Memory B cell (primary cell): Measurements from ENCODE around the gene CCDC12.
A peak's percentile ranks its signal among the peaks of the same experiment; 100 is the strongest.

Experiments used
- ATAC-seq: fragments of 150-1000 bp; cut with Tn5 transposase; 2 replicates; pipeline ENCODE4 v1.10.0; 2021; ENCODE audit warnings: low read depth, mild to moderate bottlenecking, moderate library complexity
- DNase-seq, 2 donors: peaks; one replicate each; pipeline ENCODE4 v3.0.0; 2022; ENCODE audit warnings: low spot score in 2 of 2
- H3K27ac Mint-ChIP-seq: one replicate; pipeline ENCODE4 v1.8.0; 2022; ENCODE audit warnings: mild to moderate bottlenecking, moderate library complexity, mixed read lengths
- H3K27me3 Mint-ChIP-seq: one replicate; pipeline ENCODE4 v1.8.0; 2022; ENCODE audit warnings: mixed read lengths
- H3K36me3 Mint-ChIP-seq: one replicate; pipeline ENCODE4 v1.8.0; 2022; ENCODE audit warnings: mild to moderate bottlenecking, mixed read lengths
- H3K4me1 Mint-ChIP-seq: one replicate; pipeline ENCODE4 v1.8.0; 2022; ENCODE audit warnings: mixed read lengths
- H3K4me3 Mint-ChIP-seq: one replicate; pipeline ENCODE4 v1.8.0; 2022; ENCODE audit warnings: mild to moderate bottlenecking, moderate library complexity, mixed read lengths
- H3K9me3 Mint-ChIP-seq: one replicate; pipeline ENCODE4 v1.8.0; 2022; ENCODE audit warnings: mixed read lengths

CCDC12 gene

DNA sequence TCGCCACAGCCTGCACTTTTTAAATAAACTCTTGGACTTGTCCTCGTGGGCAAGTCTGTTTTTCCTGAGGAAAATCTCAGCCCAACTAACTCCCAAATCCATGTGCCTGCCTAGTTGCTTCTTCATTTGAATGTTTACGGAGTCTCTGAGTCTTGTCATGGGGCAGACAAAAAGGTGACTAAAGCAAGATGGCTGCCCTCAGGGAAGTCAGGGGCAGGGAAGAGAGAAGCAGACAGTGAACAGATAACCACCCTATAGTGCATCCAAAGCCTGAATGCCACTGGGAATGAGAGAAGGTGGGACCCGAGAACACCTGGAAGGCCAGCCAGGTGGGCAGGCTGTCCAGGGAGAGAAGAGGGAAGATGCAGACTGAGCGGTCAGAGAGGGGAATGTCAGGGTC, 21.4 kb downstream of the CCDC12 start:
- peak overlapping the region; percentile 14 for H3K27ac Mint-ChIP-seq
- H3K36me3 Mint-ChIP-seq = peaks cover 8% of the 10 kb centered on the region
- ATAC-seq (no peak), DNase-seq (no peak)
- no peaks in the 10 kb centered on the region for H3K27me3 Mint-ChIP-seq
- H3K4me1 Mint-ChIP-seq = peaks cover 67% of the 10 kb centered on the region
- no peak overlapping the region for H3K4me3 Mint-ChIP-seq
- no peaks in the 10 kb centered on the region for H3K9me3 Mint-ChIP-seq

DNA sequence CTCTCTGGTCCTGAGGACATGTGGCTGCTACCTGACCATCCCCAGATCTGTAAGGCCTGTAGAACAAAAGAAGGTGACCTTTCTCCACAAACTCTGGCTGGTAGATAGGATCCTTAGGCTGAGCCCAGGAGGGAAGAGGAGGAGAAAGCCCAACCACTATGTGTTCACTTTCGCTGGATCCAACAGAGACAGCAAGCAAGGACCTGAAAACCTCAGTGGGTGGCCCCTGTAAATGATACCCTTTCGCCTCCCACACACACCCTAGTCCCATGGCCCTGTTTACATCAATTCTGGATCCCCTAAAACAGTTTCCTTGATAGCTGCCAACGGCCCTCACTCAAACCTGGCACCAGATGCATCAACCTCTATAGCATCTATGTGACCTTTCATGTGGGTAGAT, 22.4 kb downstream of the CCDC12 start:
- DNase-seq = no peak
- Mint-ChIP-seq H3K27ac (peak overlapping the region; percentile 93), H3K27me3 (no peaks in the 10 kb centered on the region), H3K4me3 (peak overlapping the region; percentile 72), H3K9me3 (no peaks in the 10 kb centered on the region), H3K4me1 (peaks cover 62% of the 10 kb centered on the region), H3K36me3 (peaks cover 6% of the 10 kb centered on the region)
- no peak for ATAC-seq

GRCh38 chr3:46953234-46954010, 23.1 kb downstream of the CCDC12 start:
- H3K9me3 Mint-ChIP-seq = no peaks in the 10 kb centered on the region
- H3K27me3 Mint-ChIP-seq = no peaks in the 10 kb centered on the region
- H3K36me3 Mint-ChIP-seq = peaks cover 3% of the 10 kb centered on the region
- H3K4me3 Mint-ChIP-seq = peak overlapping the region; percentile 43
- peaks cover 61% of the 10 kb centered on the region for H3K4me1 Mint-ChIP-seq
- H3K27ac Mint-ChIP-seq = peak overlapping the region; percentile 93
- DNase-seq (no peak), ATAC-seq (peak; percentile 74)

DNA sequence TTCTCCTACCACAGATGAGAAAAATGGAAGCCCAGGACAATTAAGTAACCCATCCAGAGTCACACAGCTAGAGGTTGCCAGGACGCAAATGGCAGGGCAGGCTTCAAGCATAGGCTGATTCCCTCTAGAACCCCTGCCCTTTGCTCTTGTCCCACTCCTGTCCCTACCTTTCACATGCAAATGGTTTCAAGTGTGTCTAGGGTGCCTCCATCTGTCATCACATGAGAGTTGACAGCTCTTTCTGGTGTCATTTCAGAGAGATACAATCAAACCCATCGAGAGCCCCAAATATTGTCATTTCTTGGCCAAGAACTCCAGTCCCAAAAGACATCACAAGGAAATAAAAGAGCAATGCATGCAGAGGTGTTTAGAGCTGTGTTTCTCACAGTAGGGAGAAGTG, 23.7 kb downstream of the CCDC12 start:
- ATAC-seq (no peak), DNase-seq (no peak)
- Mint-ChIP-seq H3K36me3 (peaks cover 3% of the 10 kb centered on the region), H3K27me3 (no peaks in the 10 kb centered on the region), H3K27ac (peak overlapping the region; percentile 93), H3K4me3 (peak overlapping the region; percentile 43), H3K4me1 (peaks cover 62% of the 10 kb centered on the region), H3K9me3 (no peaks in the 10 kb centered on the region)

GRCh38 chr3:46950650-46951241, 25.8 kb downstream of the CCDC12 start:
- no peak overlapping the region for H3K4me3 Mint-ChIP-seq
- ATAC-seq = no peak
- peaks cover 11% of the 10 kb centered on the region for H3K36me3 Mint-ChIP-seq
- no peaks in the 10 kb centered on the region for H3K9me3 Mint-ChIP-seq
- no peak for DNase-seq
- H3K27me3 Mint-ChIP-seq = no peaks in the 10 kb centered on the region
- peaks cover 71% of the 10 kb centered on the region for H3K4me1 Mint-ChIP-seq
- H3K27ac Mint-ChIP-seq = no peak overlapping the region

DNA sequence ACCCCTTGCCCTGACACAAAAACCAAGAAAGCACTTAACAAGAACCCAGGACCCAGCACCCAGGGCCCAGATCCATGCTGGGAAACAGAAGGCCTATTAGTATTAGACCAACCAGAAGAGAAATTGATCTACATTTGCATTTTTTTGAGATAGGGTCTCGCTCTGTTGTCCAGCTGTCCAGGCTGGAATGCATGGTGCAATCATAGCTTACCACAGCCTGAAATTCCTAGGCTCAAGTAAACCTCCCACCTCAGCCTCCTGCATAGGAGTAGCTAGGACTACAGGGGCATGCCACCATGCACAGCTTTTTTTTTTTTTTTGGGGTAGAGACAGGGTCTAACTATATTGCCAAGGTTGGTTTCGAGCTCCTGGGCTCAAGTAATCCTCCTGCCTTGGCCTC, 26.4 kb downstream of the CCDC12 start:
- Mint-ChIP-seq H3K4me3 (peak overlapping the region; percentile 49), H3K9me3 (no peaks in the 10 kb centered on the region), H3K27me3 (no peaks in the 10 kb centered on the region), H3K36me3 (peaks cover 13% of the 10 kb centered on the region), H3K27ac (no peak overlapping the region), H3K4me1 (peaks cover 68% of the 10 kb centered on the region)
- DNase-seq (no peak), ATAC-seq (no peak)

- peak overlapping the region; percentile 84 for H3K27ac Mint-ChIP-seq
- no peaks in the 10 kb centered on the region for H3K27me3 Mint-ChIP-seq
- peak overlapping the region; percentile 12 for H3K4me3 Mint-ChIP-seq
- ATAC-seq (no peak), DNase-seq (no peak)
- H3K9me3 Mint-ChIP-seq = no peaks in the 10 kb centered on the region
- H3K4me1 Mint-ChIP-seq = peaks cover 69% of the 10 kb centered on the region
- H3K36me3 Mint-ChIP-seq = peaks cover 14% of the 10 kb centered on the region
These were observed 27.5 kb downstream of the CCDC12 start for GRCh38 chr3:46948830-46949671.

- peak overlapping the region; percentile 54 for H3K4me3 Mint-ChIP-seq
- peak overlapping the region; percentile 84 for H3K27ac Mint-ChIP-seq
- no peaks in the 10 kb centered on the region for H3K9me3 Mint-ChIP-seq
- ATAC-seq (no peak), DNase-seq (no peak)
- H3K4me1 Mint-ChIP-seq = peaks cover 60% of the 10 kb centered on the region
- H3K36me3 Mint-ChIP-seq = peaks cover 14% of the 10 kb centered on the region
- H3K27me3 Mint-ChIP-seq = no peaks in the 10 kb centered on the region
These were observed 28.4 kb downstream of the CCDC12 start for GRCh38 chr3:46947981-46948791.

- DNase-seq (no peak), ATAC-seq (no peak)
- Mint-ChIP-seq H3K4me3 (peak overlapping the region; percentile 54), H3K27me3 (no peaks in the 10 kb centered on the region), H3K9me3 (no peaks in the 10 kb centered on the region), H3K36me3 (peaks cover 17% of the 10 kb centered on the region), H3K4me1 (peaks cover 59% of the 10 kb centered on the region), H3K27ac (peak overlapping the region; percentile 84)
These were observed 29.0 kb downstream of the CCDC12 start for GRCh38 chr3:46947546-46947901.

DNA sequence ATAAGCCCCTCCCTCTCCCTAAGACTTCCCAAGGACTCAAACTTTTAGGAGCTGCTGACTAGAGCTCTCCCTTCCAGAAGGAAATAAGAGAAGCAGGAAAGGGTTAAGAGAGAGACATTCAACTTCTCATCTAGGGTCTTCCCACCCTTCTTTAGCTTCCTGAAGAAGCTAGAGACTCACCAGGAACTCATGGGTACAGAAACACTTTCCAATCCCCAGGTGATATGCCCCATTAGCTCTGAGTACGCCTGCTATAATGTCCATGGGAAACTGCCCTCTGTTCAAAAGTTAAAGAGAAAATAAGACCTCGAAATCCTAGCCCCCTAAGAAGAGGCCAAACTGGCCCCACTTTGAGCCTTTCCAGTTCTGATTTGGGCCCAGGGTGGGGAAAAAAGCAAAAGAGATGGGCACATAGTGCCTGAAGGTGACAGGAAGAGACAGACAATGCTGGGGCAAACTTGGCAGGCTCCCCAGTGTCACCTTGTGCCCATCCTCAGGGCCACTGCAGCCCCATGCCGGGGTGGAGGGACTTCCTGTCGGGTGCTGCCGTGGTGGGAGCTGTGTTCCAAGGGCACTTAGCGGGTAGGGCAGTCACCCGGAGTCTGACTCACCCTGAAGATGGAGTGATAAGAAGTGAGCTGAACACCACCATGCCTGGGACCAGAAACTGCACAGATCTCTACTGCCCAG, 29.5 kb downstream of the CCDC12 start:
- no peaks in the 10 kb centered on the region for H3K9me3 Mint-ChIP-seq
- DNase-seq = no peak
- peak; percentile 10 for ATAC-seq
- no peaks in the 10 kb centered on the region for H3K27me3 Mint-ChIP-seq
- peaks cover 18% of the 10 kb centered on the region for H3K36me3 Mint-ChIP-seq
- H3K27ac Mint-ChIP-seq = peak overlapping the region; percentile 84
- peaks cover 56% of the 10 kb centered on the region for H3K4me1 Mint-ChIP-seq
- peak overlapping the region; percentile 21 for H3K4me3 Mint-ChIP-seq

GRCh38 chr3:46946416-46946815, 30.1 kb downstream of the CCDC12 start:
- Mint-ChIP-seq H3K4me1 (peaks cover 54% of the 10 kb centered on the region), H3K4me3 (no peak overlapping the region), H3K27ac (peak overlapping the region; percentile 84), H3K27me3 (no peaks in the 10 kb centered on the region), H3K9me3 (no peaks in the 10 kb centered on the region), H3K36me3 (peaks cover 18% of the 10 kb centered on the region)
- ATAC-seq = no peak
- no peak for DNase-seq

DNA sequence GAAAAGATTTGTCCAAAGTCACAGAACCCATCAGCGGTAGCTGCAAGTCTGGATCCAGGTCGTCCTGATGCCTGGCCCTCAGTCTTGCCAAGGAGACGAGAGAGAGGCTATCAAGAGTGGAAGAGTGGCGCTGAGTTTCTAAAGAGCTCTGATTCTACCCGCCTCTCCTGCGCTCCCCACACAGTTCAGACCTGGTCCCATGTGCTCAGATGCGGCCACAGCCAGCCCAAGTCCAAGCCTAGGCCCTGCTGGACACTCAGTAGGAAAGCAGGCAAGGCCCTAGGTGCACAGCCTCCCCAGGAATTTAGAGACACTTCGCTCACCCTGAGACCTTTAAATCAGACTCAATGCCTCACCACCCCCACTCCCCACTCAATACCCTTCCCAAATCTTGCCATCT, 32.4 kb downstream of the CCDC12 start:
- peak overlapping the region; percentile 55 for H3K27ac Mint-ChIP-seq
- no peaks in the 10 kb centered on the region for H3K27me3 Mint-ChIP-seq
- no peak for DNase-seq
- no peak for ATAC-seq
- no peak overlapping the region for H3K4me3 Mint-ChIP-seq
- peaks cover 25% of the 10 kb centered on the region for H3K36me3 Mint-ChIP-seq
- peaks cover 59% of the 10 kb centered on the region for H3K4me1 Mint-ChIP-seq
- H3K9me3 Mint-ChIP-seq = no peaks in the 10 kb centered on the region
